GM21529 (cell line): ENCODE measurements around the gene INIP.
"Not testable (repeated sequence)": the region's sequence is repeated elsewhere in the genome, so short reads cannot be mapped to it uniquely, and the experiment has no call there.

Source experiments
- ATAC-seq: cut with Tn5 transposase; IDR thresholded peaks from one replicate; pipeline ENCODE4 v1.9.1; 2021; ENCODE audit not compliant: unreplicated experiment

Gene INIP

GRCh38 chr9:112677040-112677439 lies 40.9 kb downstream of the INIP start:
- ATAC-seq, result no peak

DNA sequence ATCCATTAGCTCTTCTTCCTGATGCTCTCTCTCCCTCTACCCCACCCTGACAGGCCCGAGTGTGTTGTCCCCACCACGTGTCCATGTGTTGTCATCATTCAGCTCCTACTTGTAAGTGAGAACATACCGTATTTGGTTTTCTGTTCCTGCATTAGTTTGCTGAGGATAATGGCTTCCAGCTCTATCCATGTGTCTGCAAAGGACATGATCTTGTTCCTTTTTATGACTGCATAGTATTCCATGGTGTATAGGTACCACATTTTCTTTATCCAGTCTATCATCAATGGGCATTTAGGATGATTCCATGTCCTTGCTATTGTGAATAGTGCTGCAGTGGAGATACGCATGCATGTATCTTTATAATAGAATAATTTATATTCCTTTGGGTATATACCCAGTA lies 44.7 kb downstream of the INIP start:
- ATAC-seq, result not testable (repeated sequence)

GRCh38 chr9:112670991-112671625 lies 46.8 kb downstream of the INIP start:
- ATAC-seq, result no peak

- ATAC-seq, result no peak
Observed at GRCh38 chr9:112669326-112669725, 48.6 kb downstream of the INIP start.

DNA sequence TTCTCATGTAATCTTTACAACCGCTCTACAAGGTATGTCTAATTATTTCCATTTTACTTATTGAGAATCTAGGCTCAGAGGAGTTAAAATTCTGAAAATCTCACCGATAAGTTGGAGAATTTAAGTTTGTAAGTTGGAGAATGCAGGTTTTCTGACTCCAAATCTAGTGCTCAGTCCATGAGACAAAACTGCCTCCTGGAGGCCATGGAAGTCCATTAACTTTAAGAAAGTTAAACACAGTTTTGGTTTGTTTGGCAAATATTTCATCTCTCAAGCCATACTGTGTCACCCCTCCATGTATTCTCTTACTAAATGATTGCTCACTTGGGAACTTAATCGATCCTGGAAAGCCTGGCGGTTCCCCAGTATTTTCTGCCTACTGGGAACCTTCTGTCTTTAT lies 52.6 kb downstream of the INIP start:
- ATAC-seq, result no peak

- ATAC-seq, result no peak
Observed at GRCh38 chr9:112664531-112664930, 53.4 kb downstream of the INIP start.

- ATAC-seq, result no peak
Observed at GRCh38 chr9:112663681-112664080, 54.2 kb downstream of the INIP start.

DNA sequence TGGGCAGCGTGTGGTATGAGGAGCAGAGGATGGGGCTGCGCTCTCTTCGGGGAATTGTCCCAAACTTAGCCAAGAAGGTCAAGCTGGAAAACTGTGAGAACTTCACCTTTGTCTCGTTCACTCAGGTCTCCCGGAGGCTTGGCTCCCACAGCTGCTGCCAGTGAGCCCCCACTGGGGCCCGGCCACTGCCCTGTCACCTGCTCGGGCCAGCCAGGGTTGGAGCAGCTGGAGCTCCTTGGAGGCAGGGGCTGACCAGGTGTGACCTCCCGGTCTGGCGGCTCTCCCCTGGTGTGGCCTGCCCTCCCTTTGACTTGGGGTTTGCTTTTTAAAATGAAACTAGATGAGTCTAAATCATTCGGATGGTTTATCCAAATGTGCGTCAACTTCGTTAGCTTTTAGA lies 58.0 kb downstream of the INIP start:
- ATAC-seq, result no peak

GRCh38 chr9:112655668-112656067 lies 62.2 kb downstream of the INIP start:
- no peak for ATAC-seq

- ATAC-seq, result no peak
Observed at GRCh38 chr9:112654282-112654681, 63.6 kb downstream of the INIP start.

DNA sequence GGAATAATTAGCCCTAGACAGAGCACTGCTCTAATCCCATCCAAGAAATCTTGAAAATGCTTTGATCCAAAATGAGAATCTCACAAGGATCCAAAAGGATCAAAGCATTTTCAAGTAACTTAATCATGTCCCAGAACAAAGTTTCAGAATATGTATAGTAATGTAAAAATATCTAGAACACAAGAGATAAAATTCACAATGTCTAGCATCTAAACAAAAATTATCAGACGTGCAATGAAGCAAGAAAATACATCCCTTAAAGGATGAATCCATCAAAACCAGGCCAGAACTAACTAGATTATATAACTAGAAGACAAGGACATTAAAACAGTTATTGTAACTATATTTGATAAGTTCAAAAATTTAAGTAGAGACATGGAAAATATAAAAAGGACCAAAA lies 69.3 kb downstream of the INIP start:
- ATAC-seq, result no peak

DNA sequence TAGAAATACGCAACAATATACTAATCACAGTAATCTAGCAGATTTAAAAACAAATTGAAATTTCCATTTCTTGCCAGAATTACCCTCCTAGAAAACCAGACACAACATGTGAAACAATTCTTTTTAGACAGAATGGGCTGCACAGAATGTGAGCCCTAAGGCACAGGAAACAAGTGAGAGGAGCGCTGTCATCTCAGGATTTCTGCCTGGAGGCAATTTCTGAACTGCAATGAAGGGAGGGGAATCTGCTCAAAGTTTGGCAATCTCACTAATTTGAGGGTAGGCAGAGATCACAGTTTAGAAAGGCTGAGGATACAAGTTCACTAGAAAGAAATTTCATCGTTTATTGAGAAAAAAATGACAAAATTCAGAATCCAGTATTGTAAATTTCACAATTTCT lies 70.3 kb downstream of the INIP start:
- ATAC-seq, result no peak

DNA sequence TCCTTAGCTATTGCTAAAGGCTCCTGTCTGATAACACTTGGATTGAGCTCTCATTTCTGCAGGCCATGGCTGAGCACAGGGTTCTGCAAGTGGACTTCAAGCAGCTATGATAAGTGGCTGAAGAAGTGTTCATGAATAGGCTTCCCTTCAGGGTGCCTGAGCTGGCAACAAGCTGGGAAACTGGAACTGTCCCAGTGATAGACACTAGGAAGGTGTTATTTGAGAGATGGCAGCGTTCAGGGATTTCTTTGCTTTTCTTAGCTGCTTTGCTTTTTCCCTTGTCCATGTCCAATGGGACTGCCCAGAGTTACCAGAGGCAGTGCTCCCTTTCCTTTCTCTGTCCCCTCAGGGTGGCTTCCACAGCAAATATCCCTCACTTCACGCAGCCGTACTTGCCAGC lies 75.8 kb downstream of the INIP start:
- no peak for ATAC-seq

DNA sequence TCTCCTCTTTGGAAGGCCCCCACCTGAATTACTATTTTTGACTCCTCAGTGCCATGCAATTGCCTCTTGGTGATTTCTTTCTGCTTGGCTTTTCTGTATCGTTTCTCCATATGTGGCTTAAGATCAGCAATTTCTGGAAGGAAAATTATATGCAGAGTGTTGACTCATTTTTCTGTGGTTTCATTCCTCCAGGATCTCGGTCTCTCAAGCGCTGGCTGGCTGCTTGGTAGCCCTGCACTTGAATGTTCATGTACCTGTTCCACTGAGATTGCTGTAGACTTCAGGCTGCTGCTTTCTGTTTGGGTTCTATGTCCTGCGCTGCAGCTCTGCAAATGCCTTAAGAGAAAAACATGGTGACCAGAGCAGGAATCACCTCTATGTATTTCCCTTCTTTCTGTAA lies 77.6 kb downstream of the INIP start:
- ATAC-seq, result no peak
